LHCN-M2 (cell line): ENCODE measurements around the gene DCDC2. TPM values are rescaled to one million over a fixed set of nuclear protein-coding genes. Genes with fewer than 3 reads are reported as not detected.
A peak's percentile ranks its signal among the peaks of the same experiment; 100 is the strongest.
"Not testable (repeated sequence)": the region's sequence is repeated elsewhere in the genome, so short reads cannot be mapped to it uniquely, and the experiment has no call there.

Experiments used
- DNase-seq: peaks from one replicate; pipeline ENCODE4 v3.0.0-alpha.2; 2012; ENCODE audit warnings: low read depth
- total RNA-seq: library from RNA; depleted of rRNA; stranded (reverse); fragments of >200 nt; gene quantifications from 2 replicates; pipeline ENCODE4 v1.2.3, GENCODE V29; 2014

The DCDC2 gene
- total RNA-seq, 1 experiment from 2014 or later = not detected

DNA sequence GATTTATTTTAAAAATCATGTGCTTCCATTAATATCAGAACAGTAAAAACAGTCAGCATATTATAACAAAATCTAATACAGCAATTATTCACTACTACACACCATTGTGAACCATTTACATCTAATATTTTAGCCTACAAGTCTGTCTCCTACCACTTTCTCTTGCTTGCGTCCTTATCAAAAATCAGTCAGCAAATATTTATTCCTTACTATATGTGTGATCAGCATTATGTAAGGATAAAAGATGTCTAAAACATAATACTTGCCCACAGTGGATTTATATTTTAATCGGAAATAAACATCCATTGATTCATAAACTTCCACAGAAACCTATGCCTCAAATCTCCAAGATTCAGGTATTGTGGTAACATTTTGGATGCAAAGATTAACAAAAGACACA, 132.0 kb downstream of the DCDC2 start:
- DNase-seq = no peak

DNA sequence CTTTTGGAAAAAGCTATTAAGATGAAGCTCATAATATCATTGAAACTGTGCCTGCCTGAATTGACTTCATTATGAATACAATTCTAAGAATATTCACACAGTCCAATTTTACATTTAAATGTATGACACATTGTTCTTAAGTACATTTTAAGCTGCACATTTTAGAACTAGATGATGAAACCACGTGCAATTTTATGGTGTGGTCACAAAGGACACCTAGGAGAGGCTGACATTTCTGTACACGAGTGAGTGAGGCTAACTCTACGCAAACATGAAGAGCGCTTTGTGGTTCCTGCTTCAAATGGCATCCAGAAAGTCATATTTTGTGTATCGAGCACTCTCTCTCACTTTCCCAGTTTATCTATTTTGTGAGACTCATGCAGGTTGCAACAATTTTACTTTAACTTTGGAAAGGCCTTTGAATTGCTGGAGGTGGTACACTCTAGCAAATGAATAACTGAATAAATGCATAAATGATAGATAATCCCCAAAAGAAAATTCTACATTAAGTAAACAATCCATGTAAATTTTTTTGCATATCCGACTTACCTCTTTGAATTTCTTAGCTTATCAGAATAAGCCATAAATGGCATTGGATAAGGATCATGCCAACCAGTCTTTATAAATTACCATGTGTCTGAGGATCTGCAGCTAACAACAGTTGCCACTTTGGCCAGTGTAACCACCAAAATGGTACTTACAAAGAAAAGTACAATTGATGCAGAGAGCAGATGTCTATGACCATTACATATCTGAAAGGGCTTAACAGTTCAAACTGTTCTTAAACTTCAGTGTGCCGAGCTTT, 134.5 kb downstream of the DCDC2 start:
- DNase-seq = no peak

DNA sequence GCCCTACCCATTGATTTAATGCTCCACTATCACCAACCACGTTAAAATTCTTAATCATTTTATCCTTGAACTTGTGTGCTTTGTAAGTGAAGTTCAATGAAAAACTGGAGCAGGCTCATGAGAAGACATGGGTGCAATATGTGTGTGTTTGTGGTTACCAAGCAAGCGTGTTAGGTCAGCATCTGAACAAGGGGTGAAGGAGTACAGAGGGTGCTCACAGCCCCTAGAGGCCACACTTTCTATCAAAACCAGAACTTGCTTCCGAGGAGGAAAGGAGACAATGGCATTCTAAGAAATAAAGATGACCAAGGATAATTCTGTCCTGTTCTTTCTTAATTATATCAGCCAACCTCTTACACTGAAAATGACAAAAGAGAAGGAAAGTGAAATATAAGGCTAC, 138.2 kb downstream of the DCDC2 start:
- DNase-seq = no peak

DNA sequence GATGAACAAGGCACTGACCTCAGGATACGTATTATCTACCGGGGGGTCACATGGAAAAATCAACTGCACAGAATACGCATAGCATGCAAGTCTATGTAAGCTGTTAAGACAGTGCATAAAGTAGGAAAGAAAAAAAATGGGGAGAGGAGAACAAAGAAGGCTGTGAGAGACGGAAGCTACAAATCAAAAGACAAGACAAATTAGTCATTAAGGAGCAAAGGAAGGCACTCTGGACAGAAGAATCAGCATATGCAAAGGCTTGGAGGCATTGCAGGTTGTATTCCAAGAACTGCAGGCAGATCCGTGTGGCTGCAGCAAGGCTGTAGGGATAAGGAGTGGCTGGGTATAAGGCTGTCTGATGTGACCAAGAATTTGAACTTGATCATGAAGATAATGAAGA, 142.9 kb downstream of the DCDC2 start:
- no peak for DNase-seq

DNA sequence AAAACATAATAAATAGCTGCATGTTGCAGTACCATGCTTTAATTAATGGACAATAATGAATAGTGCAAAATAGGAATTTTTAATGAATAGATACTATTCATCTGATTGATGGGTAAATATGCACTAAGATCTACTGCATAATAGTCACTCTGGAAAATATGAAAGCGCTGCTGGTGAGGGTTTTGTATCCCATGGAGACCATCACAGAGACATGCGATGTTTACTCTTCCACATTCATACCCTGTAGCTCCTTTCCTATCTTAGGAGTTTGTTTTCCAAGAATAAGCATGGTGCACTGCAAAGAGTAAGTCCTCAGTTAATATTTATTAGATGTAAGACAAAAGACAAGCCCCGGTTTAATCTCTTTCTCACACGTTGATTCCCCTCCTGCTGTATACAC, 150.4 kb downstream of the DCDC2 start:
- no peak for DNase-seq

DNA sequence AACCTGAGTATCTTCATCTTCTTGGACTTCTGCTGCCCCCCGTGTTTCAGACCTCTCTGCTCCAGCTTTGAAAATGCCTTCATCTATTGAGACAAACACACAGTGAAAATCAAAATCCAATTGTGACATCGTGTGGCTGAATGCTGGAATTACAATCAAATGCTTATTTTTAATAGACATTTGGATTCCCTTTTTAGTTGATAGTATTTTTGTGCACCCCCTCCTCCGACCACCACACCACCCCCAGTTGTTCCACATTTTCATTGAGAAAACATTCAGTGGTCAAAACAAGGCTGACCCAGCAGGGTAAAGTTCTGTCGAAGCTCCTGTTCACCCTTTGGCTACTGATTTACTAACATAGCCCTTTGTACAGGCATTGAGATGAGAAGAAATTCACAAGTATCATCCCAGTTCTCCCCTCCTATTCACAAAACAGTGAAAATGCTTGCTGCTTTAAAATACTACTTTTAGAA, 152.8 kb downstream of the DCDC2 start:
- peak; percentile 30 for DNase-seq

DNA sequence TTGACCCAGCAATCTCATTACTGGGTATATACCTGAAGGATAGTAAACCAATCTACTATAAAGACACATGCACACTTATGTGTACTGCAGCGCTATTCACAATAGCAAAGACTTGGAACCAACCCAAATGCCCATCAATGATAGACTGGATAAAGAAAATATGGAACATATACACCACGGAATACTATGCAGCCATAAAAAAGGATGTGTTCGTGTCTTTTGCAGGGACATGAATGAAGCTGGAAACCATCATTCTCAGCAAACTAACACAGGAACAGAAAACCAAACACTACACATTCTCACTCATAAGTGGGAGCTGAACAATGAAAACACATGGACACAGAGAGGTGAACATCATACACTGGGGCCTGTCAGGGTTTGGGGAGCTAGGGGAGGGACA, 153.7 kb downstream of the DCDC2 start:
- not testable (repeated sequence) for DNase-seq

DNA sequence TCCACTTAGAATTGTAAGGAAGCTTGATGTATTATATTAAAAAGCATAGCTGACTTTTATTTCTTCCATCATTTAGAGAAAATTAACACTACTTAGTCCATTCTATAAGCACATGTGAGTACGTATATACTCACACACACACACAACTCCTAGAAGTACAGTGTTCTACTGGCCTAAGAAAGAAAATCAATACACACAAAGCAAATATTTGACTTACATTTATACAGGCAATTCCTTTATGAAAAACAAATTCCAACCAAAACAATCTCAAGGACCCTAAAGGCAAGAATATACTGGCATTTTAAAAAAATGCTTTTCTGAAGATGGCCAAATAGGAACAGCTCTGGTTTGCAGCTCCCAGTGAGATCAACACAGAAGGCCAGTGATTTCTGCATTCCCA, 160.0 kb downstream of the DCDC2 start:
- no peak for DNase-seq

DNA sequence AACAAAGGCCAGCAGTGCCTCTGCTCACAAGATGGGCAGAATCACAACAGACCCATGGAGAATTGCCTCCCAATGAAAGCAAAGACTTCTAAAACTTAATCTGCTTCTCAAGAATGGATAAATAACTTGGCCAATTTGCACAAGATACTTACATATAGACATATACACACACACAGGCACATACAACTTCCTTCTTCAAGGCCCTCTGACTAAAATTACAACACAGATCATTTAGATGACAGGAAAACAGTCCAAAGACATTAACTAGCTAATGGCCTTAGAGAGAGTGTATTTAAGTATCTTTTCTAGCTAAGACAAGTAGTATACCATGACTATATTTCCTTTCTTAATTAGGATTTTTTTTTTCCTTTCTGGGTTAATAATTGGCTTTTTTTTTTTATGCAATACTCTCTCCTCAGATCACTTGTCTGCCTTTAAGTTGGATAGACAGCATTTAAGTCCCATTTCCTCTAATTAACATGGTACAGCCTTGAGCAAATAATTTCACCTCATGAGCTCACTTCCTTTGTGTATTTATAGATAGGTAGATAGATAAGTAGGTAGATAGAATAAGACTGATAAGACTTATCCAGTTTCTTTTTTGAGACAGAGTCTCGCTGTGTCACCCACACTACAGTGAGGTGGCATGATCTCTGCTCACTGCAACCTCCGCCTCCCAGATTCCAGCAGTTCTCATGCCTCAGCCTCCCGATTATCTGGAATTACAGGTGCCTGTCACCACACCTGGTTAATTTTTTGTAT, 161.8 kb downstream of the DCDC2 start:
- no peak for DNase-seq

DNA sequence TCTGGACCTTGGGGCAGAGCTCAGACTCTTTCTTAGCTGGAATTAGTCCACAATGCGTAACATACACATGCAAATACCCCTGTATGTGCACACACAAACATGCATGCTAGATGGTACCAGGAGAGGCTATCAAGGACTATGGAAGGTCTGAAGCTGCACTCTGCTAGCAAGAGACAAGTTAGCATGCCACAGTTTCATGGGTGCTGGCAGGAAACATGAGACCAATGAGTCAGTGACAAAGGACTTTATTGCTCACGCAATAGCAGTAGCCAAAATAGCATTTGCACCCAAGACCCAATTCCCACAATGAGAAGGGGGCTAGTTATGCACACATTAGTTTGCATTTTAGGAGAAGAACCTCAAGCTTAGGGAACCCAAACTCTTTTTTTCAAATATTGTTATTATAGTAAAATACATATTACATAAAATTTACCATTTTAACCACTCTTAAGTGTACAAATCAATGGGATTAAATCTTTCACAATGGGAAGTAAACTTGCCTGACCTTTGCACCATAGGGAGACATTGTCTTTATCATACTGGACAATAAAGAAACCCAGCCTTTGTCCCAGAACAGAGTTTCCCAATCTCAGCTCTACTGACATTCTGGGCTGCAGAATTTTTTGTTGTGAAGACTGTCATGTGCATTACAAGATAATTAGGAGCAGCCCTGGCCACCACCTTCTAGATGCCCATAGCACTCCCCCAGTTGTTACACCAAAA, 162.7 kb downstream of the DCDC2 start:
- DNase-seq = no peak

DNA sequence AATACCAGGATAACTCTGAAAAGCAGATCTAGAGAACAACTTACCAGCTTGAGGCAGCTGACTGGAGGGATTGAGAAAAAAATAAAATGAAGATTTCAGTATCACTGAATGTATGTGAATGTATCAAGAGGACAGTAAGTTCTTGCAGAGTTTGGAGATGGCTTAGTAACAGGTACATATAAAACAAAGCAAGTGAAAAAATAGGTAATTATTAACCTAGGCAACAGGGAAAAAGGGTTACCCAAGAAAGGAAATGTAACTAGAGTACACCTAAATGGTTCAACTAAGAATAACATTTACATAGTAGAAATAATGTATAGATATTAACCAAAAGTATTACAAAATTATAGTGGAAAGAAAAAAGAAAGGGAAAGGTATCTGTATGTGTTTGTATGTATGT, 164.5 kb downstream of the DCDC2 start:
- DNase-seq = no peak

DNA sequence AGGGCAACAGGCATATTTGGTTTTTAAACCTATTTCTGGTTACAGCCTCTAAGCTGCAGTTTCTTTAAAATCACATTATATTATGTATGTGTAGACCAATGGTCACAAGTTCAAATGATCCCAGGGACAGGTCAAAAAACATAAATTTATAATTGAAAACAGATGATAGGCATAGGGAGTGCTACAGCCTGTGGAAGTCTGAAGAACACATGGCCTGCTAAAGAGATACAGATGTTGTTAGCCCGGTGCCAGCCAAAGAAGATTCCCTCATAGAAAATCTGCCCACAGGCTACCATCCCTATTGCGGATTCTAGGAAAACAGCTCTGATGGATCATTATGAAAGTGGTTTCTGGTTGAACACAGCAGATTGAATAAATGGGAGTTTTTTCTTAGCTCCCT, 166.5 kb downstream of the DCDC2 start:
- DNase-seq = no peak

DNA sequence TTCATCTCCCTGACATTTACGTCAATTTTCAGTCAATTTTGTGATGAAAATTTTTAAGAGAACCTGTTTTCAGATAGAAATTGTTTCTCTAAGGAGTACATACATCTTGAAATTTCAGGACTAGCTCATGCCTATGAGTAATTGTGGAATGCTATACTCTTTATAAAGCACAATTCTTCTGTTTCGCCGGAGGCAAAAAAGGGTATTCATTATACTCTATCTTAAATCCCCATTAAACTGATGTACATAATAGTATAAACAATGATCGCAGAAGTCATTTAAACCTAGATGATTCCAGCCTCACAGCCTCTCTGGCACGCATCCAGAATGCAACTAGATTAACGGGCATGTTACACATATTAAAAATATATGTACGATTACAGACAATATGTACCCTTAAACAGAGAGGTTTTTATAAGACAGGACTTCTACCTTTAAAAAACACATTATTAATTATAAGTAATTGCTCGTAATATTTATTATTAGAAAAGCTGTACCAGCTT, 169.2 kb downstream of the DCDC2 start:
- DNase-seq = no peak

DNA sequence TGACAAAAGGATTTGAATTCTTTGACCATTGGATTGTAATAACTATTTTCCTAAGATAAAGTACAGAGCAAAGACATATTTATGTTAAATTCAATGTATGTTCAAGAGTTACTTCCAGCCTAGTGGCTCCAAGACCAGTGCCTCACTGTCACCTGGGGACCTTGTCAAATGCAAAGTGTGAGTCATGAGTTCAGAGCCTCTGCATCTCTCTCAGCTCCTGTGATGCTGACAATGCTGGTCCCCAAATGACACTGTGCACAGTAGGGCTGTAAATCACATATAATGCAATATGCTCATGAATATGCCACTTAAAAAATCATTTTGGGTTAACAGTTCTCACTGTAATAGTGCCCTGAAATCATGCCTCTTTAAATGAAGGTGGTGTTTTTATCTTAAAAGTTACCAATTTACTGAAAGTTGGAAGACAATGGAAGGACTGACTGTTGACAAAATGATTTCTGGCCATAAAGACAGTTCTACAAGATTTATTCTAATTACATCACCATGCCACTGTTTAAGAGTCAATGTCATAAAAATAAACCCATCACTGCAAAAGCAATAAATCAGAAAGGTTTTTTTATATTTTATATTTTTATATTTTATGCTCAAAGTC, 169.8 kb downstream of the DCDC2 start:
- DNase-seq = no peak

DNA sequence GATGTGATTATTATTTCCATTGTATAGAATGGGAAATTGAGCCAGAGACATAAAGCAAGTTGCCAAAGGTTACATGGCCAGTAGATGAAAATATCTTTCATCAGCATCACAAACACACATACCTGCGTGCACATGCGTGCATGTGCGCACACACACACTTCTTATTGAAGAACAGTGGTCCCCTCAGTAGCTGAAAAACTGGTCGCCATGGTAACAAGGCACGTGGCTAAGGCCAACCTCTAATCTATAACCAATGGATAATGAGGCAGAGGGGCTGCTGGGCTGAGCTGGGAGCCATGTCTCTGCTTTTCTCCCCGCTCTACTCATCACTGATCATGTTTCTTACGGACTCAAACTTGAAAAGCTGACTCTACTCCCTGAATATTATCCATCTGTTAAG, 171.5 kb downstream of the DCDC2 start:
- DNase-seq = no peak

DNA sequence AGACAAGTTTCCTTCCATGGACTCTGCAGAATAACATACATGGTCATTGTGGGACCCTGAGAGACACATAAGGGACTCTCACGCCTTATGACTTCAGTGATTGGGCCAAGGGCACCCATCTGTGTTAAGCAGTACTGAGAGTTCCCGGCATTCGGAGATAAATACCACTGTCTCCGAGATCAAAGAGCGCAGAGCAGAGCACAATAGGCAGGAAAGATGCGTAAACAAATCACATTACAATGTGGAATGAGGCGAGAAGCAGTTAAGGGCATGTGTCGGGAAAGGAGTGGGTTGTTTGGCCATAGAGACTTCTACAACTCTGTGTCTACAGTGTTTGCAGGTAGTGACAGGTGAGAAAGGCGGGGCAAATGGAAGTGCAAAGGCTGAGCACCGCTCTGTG, 174.3 kb downstream of the DCDC2 start:
- DNase-seq = no peak

DNA sequence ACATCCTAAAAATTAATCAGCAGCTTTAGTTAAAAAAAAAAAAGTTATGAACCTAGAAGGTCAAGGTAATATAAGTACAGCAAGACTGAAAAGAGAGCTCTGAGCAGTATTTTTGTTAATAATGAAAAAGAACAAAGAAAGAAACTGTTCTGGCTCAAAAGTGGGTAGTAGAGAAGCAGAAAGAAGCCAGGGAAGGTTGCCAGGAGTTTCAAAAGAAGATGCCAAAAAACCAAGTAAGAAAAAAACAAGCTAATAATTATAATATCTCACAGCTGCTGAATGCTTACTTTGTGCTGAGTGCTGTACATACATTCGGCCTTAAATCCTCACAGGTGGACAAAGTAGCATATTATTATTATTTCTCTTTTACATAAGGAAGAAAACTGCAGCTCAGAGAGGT, 200.0 kb downstream of the DCDC2 start:
- DNase-seq = no peak

DNA sequence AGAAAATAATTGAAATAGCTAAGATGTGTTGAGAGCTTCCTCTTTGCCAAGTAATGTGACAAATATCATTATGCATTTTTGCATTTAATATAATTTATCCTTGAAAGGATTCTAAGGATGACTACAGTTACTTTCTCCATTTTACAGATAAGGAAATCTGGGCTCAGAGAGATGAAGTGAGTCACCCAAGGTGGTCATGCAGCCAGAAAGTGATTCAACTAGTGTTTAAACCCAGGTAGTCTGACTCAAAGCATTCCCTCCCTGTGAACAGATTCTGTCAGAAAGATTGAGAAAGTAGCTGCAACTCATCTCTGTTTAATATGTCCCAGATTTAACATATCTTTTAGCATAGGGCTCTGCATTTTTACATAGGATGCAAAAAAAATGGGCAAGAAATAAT, 203.7 kb downstream of the DCDC2 start:
- no peak for DNase-seq

DNA sequence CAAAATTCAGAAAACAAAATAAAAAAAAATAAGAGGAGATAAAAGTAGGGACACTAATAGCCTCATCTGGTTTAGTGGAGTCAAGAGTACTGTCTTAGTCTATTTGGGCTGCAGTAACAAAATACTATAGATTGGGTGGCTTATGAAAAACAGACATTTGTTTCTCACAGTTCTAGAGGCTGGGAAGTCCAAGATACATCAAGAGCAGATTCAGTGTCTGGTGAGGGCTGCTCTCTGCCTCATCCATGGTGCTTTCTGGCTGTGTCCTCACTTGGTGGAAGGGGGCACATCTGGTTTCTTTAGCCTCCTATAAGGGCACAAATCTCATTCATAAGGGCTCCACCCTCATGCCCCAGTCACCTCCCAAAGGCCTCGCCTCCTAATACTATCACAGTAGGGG, 205.8 kb downstream of the DCDC2 start:
- no peak for DNase-seq

DNA sequence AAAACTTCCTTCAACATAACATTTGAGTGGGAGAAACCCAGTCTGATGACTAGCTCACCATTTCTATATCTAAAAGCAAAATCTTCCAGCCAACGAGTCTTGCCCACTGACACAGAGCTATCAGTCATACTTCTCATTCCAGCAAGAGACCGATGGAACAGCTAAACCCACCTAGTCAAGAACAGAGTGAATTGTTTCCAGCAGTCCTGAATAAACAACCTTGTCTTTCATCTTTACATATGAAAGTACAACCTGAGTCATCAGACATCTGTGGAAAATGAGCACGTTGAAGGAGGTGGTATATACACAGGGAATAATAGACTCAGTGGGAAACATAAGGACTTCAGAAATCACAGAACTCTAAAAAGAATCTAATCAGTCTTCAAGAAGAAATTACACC, 208.0 kb downstream of the DCDC2 start:
- no peak for DNase-seq

DNA sequence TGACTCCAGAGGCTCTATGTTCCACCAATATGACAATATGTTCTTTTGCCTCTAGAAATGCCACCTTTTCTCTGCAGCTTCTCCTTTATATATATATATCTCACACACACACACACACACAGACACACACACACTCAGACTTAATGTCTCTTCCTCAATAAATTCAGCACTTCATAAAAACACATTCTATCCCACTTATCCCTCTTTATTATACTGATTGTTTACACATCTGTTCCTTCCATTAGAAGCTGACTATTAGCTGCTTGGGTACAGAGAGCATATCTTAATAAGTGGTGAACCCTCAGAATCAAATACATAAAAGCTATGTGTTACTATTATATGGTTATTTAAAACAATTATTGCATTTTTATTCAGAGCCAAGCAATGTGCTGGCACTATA, 208.6 kb downstream of the DCDC2 start:
- DNase-seq = no peak

DNA sequence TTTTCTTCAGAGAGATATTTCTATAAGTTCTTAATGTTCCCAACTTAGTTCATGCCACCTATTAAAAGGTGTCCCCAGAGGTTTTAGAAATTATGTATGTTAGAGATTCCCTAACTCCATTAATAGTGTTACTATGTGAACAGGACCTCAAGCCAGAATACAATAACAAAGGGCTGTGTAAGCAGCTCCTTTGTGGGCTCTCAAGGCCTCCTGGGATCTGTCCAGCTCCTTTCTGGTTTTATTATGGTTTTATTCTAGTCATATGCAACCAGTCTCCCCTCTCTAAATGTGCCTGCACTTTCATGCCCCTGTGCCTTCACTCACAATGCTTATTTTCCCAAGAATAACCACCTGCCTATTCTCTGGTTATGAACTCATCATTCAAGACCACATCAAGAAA, 209.2 kb downstream of the DCDC2 start:
- DNase-seq = no peak
